HL-60/S4 treated with phorbol 12-myristate 13-acetate at 8.2 ng/mL for 4 days and 3 days (cell line): ENCODE results near the gene SPTBN1.

Experiments used
- in situ Hi-C: fragments of 300-500 bp; cut with MboI; formaldehyde crosslinking; loops from 2 replicates; pipeline ENCODE4 v1.15.0; 2022; ENCODE audit warnings: low sequenced_read_pairs

SPTBN1 gene

DNA sequence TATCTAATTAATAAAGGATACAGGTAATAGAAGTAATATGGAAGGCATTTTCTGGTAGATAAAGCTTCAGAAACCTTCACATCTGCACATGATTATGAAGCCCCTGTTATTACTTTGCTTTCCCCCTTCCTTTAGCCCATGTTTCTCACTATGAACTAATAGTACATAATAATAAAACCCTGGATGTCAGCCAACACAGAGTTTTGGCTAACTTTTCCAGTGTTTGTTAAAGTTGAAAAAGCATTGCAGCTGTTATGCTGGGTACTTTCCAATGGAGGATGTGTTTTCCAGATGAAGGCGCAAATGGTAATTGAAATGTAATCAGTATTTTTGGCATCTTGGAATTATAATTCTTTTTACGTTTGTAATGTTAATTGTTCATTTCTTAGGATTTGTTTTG lies 43.5 kb downstream of the SPTBN1 start:
- in situ Hi-C loops = loop anchor here (25.0 kb wide), 1 partner anchor 387 kb away; the partner anchor contains the start of gene ACYP2

DNA sequence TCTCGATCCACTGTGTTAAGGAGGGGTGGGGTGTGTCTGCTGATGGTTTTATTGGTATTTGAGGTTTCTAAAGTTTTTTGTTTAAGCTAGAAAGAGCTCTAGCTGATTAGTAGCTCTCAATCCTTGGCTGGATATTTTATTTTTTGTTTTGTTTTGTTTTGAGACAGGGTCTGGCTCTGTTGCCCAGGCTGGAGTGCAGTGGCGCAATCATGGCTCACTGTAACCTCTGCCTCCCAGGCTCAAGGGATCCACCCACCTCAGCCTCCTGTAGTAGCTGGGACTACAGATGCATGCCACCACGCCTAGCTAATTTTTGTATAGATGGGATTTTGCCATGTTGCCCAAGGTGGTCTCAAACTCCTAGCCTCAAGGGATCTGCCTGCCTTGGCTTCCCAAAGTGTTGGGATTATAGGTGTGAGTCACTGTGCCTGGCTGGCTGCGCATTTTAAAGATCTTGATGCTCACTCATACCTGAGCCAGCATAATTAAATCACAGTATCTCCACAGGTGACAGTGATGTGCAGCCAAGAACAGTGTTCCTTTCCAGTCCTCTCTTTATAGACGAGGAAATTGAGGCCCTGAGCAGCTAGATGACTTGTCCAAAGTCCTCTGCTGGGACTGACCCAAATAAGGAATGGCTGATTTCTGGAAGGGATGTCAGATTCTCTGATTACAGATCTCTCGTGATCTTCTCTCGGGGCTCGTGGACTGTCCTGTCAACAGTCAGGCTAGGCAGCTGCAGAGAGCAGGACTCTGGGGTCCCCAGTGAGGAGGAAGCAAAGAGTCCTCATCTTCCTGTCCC lies 44.5 kb downstream of the SPTBN1 start:
- in situ Hi-C loops = loop anchor here (25.0 kb wide), 1 partner anchor 388 kb away; the partner anchor contains the start of gene ACYP2

DNA sequence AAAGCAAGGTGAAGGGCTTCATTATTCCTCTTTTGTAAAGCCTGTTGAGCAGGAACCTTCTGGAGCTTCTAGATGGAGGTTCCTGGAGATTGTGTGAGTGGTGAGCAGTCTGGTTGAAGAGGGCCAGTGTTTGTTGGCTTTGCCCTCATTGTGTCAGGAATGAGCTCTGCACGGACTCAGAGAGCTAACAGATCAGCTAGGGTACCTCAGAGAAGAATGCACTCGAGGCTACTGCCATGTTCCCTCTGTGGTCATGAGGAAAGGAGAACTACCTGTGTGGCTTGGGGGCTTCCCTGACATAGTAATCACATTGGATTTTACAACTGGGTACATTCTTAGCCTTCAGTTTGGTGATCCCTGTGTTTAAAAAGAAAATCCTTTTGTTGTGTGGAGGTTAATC lies 46.6 kb downstream of the SPTBN1 start:
- in situ Hi-C loops = loop anchor here (25.0 kb wide), 1 partner anchor 390 kb away; the partner anchor contains the start of gene ACYP2

DNA sequence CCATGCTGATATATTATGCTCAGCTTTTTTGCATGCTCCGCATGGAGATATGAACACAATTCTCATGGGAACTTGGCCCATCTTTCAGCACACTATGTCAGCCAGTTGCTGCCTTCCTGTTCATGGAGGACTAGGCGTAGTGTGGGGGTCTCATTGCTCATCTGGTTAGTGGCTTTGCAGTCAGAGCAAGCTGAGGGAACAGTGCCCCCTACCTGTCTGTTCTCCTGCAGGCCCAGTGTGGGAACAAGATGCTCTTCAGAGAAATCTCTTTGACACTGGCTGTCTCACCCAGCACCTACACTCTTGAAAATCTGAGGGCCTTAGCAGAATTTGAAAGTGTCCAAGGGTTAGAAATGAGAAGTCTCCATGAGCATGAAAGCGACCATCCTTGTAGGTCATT lies 47.1 kb downstream of the SPTBN1 start:
- in situ Hi-C loops = loop anchor here (25.0 kb wide), 1 partner anchor 391 kb away; the partner anchor contains the start of gene ACYP2

DNA sequence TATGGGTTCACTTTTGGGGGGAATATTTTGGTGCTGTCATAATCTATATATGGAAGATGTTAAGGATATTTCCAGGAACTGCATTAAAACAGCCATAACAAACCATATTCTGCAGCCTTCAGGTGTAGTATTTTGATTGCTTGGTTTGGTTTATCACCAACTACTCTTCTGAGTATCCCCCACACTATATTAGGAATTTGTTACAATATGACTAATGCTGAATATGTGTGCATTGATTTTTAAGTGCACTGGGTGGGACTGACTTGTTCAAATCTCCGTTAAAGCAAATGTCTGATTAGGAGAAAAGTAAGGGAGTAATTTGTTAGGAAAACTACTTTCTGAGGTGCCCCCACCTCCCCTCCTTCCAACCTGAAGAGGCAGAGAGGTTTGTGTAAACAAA lies 47.7 kb downstream of the SPTBN1 start:
- in situ Hi-C loops = loop anchor here (25.0 kb wide), 1 partner anchor 392 kb away; the partner anchor contains the start of gene ACYP2

DNA sequence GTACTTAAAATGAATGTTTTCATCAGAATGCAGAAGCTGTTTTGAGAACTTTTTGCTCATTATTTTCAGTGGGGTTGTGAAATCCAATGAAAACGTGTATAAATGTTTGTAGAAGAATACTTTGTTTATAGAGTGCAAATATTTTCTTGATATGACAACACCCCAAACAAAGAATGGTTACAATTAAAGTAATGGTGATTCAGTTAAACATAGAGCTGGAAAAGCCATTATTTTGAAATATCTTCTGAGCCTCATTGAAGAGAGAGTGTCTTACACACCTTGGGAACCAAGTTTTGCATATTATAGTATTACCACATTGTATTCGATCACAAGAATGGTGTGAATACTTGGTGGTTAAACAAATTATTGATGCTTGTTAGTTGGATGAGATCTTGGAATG lies 48.7 kb downstream of the SPTBN1 start:
- in situ Hi-C loops = loop anchor here (25.0 kb wide), 1 partner anchor 393 kb away; the partner anchor contains the start of gene ACYP2

DNA sequence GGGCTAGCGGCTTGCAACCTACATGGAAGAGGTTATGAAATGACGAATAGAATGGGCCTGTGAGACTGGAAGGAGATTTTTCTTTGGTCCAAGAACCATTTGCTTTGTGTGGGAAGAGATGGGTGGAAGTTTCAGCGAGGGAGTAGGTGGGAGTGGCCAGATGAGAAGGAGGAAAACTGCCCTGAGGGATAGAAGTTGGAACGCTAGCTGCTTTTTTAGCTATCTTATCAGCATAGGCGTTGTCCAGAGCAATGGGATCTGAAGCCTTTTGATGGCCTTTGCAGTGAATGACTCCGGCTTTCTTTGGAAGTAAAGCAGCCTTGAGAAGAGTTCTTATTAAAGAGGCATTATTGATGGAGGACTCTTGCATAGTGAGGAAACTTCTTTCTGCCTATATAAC lies 52.4 kb downstream of the SPTBN1 start:
- in situ Hi-C loops = loop anchor here (25.0 kb wide), 1 partner anchor 396 kb away; the partner anchor contains the start of gene ACYP2

DNA sequence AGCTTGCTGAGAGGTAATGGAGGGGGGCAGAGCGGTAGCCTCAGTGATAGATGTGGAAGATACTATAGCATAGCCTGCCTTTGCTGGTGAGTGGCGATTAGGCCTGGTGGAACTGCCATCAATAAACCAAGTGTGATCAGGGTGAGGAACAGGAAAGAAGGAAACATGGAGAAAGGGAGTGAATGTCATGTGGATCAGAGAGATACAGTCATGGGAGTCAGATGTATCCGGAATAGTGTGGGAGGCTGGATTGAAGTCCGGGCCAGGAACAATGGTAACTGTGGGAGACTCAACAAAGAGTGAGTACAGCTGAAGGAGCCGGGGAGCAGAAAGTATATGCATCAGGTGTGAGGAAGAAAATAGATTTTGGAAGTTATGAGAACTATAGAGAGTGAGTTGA lies 52.9 kb downstream of the SPTBN1 start:
- in situ Hi-C loops = loop anchor here (25.0 kb wide), 1 partner anchor 397 kb away; the partner anchor contains the start of gene ACYP2

DNA sequence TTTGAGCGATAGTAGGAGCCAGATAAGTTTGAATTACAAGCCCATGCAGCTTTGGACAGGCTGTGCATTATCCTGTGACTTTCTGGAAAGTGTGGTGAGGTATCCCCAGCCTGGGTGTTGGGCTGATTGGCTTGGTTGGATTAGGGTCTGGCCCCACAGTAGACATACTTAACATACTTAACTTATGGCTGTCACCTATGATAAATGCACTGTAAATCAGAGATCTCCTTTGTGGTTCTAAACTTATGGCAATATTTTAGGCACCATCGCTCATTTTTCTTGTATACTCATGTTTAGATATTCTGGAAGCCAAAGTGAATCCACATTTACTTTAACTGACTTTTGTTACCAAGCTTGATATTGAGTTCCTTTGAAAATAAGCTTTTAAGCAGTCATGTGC lies 54.8 kb downstream of the SPTBN1 start:
- in situ Hi-C loops = loop anchor here (25.0 kb wide), 1 partner anchor 399 kb away; the partner anchor contains the start of gene ACYP2

DNA sequence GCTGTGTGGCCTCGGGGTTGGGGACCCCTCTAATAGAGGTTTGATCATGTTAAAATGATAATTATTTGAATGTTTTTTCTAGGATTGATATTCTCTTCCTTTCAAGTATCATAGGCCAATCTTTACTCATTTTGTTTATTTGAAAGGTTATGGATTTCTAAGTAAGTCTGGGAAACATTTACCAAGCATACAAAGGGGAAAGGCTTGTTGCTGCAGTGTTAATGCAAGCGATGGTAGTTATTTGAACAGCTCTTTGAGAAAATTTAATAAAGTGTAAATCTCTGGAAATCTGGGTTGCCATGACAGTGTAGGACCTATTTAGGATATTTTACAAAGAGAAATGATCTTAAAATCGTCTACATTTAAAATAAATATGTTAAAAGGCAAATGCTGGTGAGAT lies 56.1 kb downstream of the SPTBN1 start:
- in situ Hi-C loops = loop anchor here (25.0 kb wide), 1 partner anchor 400 kb away; the partner anchor contains the start of gene ACYP2

DNA sequence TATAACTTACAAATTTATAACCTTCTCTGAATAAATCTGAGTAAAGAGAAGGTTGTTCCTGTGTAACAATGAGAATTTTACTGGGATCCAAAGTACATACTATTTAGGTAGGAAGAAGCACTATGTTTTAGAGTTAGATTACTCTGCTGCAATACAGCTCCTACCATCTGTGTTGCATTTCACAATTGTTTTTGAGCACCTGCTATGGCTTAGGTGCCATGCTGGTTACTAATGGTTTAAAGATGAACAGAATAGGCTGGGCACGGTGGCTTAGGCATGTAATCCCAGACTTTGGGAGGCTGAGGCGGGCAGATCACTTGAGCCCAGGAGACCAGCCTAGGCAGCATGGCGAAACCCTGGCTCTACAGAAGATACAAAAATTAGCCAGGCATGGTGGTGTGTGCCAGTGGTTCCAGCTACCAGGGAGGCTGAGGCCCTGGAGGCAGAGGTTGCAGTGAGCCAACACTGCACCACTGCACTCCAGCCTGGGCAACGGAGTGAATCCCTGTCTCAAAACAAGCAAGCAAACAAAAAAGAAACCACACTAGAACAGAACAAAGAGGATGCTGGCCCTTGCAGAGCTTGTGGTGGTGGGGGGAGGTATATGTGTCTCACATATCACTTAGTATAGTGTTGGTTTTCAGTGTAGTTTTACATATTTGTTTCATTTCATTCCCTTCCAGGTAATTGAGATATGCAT lies 56.7 kb downstream of the SPTBN1 start:
- in situ Hi-C loops = loop anchor here (25.0 kb wide), 1 partner anchor 401 kb away; the partner anchor contains the start of gene ACYP2

DNA sequence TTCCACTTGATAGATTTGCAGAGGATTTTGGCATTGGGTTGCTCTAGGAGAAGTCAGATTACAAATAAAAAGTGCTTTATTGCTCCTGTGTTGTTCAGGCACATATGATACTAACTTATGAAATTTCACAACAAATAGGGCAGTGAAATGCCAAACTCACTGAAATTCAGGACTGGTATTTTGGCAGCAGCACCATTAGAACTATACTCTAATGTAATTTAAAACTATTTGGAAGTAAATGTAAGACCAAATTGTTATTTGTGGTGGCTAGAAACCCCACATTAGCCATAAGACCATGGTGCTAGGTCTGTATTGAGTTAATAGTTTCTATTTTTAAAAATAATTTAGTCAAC lies 57.2 kb downstream of the SPTBN1 start:
- in situ Hi-C loops = loop anchor here (25.0 kb wide), 1 partner anchor 401 kb away; the partner anchor contains the start of gene ACYP2

DNA sequence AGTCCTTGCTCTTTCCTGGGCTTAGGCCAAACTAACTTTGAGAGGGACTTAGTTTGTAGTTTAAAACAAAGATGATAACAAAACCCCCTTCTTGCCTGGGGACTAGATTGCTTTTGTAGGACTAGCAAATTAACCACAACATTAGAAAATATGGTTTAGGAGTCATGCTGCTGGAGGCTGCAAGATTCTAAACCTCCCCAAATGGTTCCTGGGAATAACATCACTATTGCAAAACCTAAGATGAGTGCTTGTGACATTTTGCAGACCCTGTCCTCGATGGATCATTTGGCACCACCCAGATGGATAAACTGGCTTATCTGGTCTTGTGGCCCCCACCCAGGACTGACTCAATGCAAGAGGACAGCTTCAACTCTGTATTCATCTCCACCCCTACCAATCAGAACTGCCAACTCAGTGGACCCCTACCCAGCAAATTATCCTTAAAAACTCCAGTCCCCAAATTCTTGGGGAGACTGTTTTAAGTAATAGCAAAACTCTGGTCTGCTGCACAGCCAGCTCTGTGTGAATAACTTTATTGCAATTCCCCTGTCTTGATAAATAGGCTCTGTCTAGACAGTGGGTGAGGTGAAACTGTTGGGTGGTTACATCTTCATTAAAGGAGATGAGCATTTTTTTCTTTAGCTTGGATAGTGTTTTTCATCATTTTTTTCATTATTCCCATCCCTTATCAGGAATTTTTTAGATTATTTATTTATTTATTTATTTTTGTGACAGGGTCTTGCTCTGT lies 58.9 kb downstream of the SPTBN1 start:
- in situ Hi-C loops = loop anchor here (25.0 kb wide), 1 partner anchor 403 kb away; the partner anchor contains the start of gene ACYP2

DNA sequence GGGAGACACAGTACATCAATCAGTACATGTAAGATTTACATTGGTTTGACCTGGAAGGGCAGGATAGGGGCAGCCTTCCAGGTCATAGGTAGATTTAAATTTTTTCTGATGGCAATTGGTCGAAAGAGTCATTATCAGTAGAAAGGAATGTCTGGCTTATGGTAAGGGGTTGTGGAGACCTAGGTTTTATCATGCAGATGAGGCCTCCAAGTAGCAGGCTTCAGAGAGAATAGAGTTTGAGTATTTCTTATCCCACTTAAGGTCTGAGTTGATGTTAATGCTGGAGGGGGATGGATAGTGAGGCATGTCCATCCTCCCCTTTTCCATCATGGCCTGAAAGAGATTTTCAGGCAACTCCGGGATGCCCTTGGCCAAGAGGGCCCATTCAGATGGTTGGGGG lies 60.7 kb downstream of the SPTBN1 start:
- in situ Hi-C loops = loop anchor here (25.0 kb wide), 1 partner anchor 405 kb away; the partner anchor contains the start of gene ACYP2

DNA sequence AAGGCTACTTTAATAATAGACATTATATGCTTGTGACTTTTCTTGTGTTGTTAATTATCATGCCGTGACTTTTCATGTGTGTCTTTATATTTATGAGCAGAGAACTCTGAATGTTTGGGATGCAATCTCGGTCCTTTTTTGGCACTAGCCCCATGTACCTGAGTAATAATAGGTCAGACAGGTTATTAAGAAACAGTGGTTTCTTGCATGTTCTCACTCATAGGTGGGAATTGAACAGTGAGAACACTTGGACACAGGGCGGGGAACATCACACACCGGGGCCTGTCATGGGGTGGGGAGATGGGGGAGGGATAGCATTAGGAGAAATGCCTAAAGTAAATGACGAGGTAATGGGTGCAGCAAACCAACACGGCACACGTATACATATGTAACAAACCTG lies 61.9 kb downstream of the SPTBN1 start:
- in situ Hi-C loops = loop anchor here (25.0 kb wide), 1 partner anchor 406 kb away; the partner anchor contains the start of gene ACYP2

DNA sequence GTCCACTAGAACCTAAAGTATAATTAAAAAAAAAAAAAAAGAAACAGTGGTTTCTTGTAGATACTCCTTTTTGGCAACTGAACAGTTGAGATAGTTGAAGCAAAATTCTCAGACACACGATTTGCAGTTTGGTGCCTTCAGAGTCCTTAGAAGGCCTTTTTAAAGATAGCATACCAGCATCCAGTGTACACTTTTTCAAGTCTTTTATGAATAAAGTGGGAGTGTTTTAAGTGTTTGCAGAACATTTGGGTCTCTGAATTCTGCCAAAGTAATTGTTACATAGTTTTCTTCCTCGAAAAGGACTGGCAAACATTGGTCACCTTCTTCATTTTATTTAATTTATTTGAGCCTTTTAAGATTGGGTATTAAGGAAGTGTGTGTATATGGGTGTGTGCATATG lies 62.3 kb downstream of the SPTBN1 start:
- in situ Hi-C loops = loop anchor here (25.0 kb wide), 1 partner anchor 406 kb away; the partner anchor contains the start of gene ACYP2

DNA sequence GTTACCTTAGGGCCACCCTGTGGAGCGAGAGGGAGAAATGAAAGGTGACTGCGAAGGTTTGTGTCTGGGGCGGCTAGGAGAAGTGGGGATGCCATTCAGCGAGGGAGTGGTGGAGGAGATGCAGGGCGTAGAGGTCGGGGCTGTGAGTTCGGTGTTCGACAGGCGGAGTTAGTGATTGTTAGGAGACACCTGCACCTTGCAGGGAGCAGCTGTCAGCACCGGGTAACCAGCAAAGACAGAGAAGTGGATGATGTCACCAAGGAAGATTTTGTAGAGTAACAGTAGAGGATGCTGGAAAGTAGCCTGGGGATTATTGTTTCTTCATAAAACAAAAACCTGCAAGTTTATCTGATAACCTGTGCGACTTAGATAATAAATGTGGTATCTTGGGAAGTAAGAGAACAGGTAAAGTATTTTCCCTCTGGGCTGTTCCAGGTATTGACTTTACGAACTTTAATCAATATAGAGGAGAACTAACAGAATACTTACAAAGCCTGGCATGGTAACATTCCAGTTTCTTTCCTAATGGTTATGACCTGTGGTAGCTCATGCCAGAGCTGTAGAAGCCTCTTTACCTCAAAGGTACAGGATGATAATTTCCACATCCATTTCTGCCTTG lies 63.8 kb downstream of the SPTBN1 start:
- in situ Hi-C loops = loop anchor here (25.0 kb wide), 1 partner anchor 408 kb away; the partner anchor contains the start of gene ACYP2

DNA sequence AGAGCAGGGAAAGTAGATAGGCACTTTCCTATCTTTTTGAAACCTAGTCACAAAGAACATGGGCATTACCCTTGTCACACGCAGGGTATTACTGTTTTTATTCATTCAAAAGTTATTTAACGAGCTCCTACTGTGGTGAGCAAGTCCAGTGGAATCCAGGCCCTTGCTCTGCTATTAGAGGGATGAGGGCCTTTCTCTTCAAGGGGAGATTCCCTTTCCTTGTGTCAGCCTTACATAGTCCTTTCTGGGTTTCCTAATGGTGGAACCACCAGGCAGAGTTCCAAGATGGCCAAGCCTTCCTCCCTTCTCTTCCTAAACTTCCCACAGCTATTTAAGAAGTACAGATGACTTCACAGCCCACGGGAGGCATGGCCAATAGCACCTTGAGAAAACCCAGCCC lies 64.6 kb downstream of the SPTBN1 start:
- in situ Hi-C loops = loop anchor here (25.0 kb wide), 1 partner anchor 408 kb away; the partner anchor contains the start of gene ACYP2

DNA sequence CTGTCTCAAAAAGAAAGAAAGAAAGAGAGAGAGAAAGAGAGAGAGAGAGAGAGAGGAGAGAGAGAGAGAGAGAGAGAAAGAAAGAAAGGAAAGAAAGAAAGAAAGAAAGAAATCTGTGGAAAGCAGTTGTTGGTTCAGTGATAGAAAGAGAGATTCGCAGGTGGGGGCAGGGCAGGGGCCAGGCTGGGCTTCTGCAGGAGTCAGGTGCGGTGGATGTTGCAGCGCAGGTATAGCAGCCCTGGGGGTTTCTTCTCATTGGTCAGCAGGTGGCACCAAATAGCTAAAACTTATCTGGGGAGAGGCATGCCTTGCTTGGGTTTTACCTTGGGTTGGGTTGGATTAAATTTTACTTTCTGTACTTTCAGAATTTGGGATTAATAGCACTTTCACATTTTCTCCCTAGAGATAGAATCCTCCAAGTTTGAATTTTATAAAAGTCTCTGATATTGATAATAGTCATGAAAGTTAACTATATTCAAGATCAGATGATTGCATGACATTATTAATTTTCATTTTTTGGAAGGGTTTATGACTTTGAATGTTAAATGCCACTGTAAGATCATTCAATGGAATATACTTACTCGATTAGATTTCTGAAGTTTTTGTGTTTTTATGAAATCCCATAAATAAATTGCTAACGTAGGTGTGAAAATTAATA lies 66.6 kb downstream of the SPTBN1 start:
- in situ Hi-C loops = loop anchor here (25.0 kb wide), 1 partner anchor 410 kb away; the partner anchor contains the start of gene ACYP2
